CD4-positive, alpha-beta T cell treated with Interleukin-4 for 4 hours (primary cell): Measurements from ENCODE around the gene ASIC1.

Source experiments
- DNase-seq: peaks from one replicate; pipeline ENCODE4 v3.0.0-alpha.2; 2020

The ASIC1 gene

DNA sequence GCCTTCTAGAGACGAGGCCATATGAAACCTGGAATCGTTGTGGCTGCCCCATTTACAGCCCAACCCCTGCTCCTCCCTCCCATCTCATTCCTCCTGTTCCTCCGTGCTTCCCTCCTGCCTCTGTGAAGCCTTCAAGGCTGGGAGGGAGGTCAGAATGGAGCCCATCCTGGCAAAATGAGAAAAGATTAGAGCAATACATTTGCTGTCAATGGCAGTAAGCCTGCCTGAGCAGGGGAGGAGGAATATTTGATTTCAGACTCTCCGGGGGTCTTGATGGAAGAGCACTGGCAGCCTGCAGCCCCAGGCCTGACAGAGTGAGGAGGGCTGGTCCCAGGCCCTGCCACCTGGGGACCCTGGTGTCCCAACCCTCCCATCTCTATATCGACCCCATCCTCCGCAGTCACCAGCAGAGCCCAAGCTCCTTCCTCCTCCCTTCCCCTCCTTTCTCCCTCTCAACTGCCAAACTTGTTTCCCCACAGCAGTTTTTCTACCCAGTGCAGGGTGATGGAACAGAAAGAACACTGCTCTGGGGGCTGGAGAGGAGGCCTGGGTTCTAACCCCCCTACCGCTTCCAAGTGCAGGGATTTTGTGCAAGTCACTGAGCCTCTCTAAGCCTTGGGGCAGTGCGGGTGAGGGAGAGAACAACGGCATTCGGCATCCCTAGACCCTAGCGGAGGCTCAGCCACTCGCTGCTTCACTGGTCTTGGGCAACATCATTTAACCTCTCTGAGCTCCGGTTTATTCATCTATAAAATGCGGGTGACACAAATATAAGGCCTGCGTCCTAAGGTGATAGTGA, 16.1 kb upstream of the ASIC1 start:
- no peak for DNase-seq

DNA sequence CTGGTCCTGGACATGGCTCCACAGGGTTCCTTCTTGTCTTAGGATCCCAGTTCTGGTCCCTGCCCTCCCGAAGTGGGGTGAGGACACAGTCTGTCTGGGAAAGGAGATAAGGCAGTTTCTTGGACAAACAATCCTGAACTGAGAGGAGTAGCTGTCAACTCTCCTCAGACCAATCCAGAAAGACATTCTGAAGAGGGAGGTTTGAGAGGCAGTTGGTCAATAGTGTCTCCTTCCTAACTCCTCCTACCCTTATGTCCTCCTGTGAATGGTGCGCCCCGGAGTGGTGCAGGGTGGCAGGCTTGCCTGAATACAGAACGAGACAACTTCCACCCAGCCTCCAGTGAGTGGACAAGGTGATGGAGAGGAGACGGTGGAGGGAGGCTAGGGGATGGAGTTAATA, 15.4 kb upstream of the ASIC1 start:
- DNase-seq = no peak

GRCh38 chr12:50042693-50043092, 14.7 kb upstream of the ASIC1 start:
- DNase-seq = no peak

- no peak for DNase-seq
These were observed 14.1 kb upstream of the ASIC1 start for GRCh38 chr12:50043308-50043707.

DNA sequence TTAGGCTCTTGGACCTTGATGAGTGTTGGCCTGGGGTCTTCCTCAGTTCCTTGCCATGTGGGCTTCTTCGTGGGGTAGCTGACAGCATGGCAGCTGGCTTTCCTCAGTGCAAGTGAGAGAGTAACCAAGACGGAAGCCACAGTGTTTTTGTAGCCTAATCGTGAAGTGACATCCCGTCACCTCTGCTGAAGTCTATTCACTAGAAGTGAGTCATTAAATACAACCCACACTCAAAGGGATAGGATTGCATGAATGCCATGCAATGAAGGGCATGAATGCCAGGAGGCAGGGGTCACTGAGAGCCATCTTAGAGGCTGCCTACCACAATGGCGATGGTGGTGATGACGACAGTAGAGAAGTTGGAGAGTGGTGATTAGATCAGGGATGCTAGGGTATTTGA, 13.5 kb upstream of the ASIC1 start:
- no peak for DNase-seq

- no peak for DNase-seq
These were observed 9.6 kb upstream of the ASIC1 start for GRCh38 chr12:50047693-50048250.

DNA sequence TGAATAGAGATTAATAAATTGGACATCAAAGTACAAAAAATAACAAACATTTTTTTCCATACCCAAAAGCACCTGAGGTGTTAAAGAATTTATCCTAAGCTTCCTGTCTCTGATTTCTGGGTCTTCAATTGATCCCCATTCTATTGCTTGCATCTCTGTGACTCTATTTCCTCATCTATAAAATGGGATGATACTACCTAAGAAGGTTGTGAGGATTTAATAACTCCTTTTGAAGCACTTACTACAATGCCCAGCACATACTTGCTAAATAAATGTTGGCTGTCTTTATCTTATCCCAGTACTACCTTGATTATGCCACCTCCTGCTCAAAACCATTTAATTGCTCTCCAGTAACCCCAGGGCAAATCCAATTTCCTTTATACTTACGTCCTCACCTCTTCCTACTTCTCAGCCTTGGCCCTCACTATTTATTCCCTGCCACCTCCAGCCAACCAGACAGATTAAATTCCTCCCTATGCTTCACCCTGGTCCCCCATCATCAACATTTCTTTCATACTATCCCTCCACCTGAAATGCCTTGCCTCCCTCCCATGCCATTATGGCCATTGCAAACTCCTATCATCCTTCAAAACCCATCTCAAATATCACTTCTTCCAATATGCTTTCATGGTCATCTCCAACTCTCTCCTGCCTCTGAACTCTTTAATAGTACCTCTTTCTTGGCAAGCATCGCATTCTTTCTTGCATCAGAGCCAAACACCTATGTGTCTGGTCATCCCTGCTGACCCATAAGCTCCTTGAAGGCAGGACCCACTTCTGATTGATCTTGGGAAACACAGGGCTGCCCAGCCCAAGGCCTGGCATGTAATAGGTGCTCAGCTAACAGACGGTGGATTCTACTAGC, 7.9 kb upstream of the ASIC1 start:
- DNase-seq = no peak

DNA sequence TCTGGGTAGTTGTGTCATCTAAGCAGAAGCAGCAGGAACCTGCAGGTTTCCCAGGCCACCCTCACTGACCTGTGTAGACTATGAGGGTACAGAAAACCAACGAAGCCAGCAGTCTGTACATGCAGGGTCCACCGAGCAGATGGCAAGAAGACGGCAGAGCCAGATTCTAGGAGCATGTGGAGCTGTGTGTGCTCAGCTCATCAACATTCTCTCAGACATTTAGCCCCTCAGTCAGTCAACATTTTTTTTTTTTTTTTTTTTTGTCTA, 7.3 kb upstream of the ASIC1 start:
- DNase-seq = no peak

- DNase-seq = no peak
These were observed 6.8 kb upstream of the ASIC1 start for GRCh38 chr12:50050410-50051098.

GRCh38 chr12:50051101-50051806, 6.1 kb upstream of the ASIC1 start:
- no peak for DNase-seq

DNA sequence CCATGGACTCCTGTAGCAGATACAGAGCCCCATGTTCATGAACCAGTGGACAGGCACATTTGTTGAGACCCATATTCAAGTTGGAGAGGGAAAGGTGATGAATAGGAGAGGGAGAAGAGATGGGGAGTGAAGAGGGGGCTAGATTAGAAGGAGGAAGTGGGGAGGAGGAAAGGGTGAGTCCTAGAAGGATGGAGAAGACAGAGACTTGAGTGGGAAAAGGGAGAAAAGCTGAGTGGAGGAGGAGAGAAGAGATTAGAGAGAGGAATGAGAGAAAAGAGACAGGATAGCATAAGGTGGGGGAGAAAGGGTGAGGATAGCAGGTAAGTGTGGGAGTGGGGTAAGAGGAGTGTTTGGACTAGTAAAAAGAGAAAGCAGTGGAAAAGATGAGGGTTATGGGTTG, 4.9 kb upstream of the ASIC1 start:
- no peak for DNase-seq

DNA sequence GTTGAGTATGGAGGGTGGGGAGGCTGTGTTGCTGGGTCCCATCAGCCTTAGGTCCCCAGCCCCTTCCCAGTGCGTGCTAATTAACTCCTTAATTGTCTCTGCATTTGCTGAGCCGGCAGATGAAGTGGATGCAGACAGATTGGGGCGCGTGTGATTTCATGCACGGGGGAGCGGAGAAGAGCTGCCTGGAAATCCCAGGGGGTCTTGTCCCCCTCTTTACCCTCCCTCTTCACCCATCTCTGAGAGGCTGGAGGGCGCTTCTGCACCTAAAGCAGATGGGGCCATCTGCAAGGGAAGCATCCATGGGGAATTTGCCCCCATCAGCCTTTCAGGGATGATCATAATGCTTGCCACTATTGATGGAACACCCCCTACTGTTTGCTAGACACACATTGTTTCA, 4.4 kb upstream of the ASIC1 start:
- DNase-seq = no peak

GRCh38 chr12:50053583-50053982, 3.8 kb upstream of the ASIC1 start:
- no peak for DNase-seq

DNA sequence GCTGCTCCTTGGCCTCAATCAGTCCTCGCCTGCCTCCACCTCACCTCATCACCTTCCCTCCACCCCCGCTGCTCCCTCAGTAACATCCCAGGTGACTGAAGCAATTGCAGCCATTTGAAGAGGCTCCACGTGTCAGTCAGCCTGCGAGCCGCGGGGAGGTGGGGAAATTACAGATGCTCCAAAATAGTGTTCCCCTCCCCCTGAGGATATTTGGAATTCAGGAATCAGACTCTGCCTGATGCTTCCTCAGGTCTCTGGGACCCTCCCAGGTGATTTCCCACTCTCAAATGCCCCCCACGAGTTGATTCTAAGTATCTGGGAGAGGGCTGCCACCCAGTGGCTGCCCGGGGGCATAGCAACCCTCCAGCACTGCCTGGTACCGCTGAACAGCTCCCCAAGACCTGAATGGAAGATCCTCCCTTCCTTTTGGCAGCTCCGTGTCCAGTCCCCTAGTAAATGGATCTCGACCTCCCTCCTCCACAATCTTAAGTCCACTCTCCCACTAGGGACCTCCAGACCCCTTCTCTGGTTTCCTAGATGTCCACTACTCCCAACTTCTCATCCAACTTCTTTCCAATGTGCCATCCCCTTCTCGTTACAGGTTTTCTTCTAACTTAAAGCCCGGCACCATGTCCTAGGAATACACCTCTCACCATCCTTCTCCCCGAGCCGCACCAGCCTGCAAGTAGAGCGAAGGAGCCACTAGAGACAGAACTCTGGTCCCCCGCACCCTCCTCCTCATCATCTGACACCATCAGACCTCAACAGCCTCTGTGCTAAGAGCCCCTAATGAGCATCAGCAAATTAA, 1.4 kb upstream of the ASIC1 start:
- peak; percentile 51 for DNase-seq

- DNase-seq = no peak
These were observed 788 bp upstream of the ASIC1 start for GRCh38 chr12:50056639-50056976.

DNA sequence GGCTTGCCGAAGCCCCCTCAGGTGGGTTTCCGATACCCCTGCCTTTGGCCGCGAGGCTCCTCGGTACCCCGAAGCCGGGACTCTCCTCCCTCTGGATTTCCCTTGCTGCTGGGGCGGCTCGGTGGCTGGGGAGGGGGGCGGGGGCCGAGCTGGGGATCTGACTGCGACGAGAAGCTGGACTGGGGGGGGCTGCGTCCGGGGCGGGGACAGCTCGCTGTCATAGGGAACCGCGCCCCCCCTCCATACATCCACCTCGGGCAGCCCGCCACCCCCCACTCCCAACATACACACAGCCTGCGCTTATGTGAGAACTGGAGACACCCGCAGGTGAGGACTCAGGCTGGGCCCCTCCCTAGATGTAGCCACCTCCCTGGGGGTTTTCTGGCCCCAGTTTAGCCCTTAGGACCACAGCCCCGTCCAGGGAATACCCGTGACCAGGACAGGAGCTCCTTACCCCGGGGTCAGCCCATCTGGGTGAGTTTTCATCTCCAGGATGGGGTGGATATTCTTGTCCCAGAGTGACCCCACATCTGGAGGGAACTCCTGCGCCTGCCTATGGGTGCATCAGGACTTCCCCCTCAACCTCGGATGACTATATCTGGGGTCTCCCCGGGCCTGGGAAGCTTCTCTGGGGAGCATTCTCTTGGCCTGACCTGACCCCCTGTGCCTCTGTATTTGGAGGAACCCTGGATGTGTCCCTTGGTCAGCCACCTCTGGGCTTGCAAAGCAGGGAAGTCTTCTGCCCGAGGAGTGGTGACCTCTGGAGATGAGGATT, 687 bp downstream of the ASIC1 start:
- DNase-seq = no peak

GRCh38 chr12:50058743-50059312, 1.4 kb downstream of the ASIC1 start:
- no peak for DNase-seq

GRCh38 chr12:50059440-50060119, 2.2 kb downstream of the ASIC1 start:
- peak; percentile 48 for DNase-seq

- no peak for DNase-seq
These were observed 2.7 kb downstream of the ASIC1 start for GRCh38 chr12:50060120-50060468.

- no peak for DNase-seq
These were observed 3.8 kb downstream of the ASIC1 start for GRCh38 chr12:50061171-50061570.
